ENCODE measurements around the gene CCNT1. TPM values are rescaled to one million over a fixed set of nuclear protein-coding genes. Genes with fewer than 3 reads are reported as not detected.
A peak's percentile ranks its signal among the peaks of the same experiment; 100 is the strongest.
"Not testable (repeated sequence)": the region's sequence is repeated elsewhere in the genome, so short reads cannot be mapped to it uniquely, and the experiment has no call there.

Gene CCNT1
- polyA plus RNA-seq, 1 donor from 2014 or later, result 14.9 TPM

DNA sequence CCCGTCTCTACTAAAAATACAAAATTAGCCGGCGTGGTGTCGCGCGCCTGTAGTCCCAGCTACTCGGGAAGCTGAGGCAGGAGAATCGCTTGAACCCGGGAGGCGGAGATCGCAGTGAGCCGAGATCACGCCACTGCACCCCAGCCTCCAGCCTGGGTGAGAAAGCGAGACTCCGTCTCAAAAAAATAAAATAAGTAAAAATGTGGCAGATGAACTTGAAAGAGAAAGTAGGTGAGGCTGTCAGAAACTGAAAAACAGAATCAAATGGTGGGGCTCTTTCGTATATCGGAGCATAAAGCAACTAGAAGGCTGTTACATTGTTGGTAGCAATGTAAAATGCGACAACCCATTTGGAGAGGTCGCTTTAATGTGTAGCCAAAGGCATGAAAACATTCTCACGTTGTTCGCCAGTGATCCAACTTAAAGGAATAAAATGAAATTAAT lies 767 bp upstream of the CCNT1 start:
- Mint-ChIP-seq H3K4me3 (peak overlapping the region; percentile 84 to 97 (median 96)), H3K4me1 (peaks cover 7 to 32% (median 16%) of the 10 kb centered on the region in 3 donors), H3K36me3 (peaks cover 8% of the 10 kb centered on the region), H3K27me3 (peaks cover 4% of the 10 kb centered on the region), H3K9me3 (peaks cover 1 to 15% (median 9%) of the 10 kb centered on the region in 3 donors), H3K27ac (peak overlapping the region; percentile 85 to 98 (median 97))

GRCh38 chr12:48716168-48716492 lies 377 bp downstream of the CCNT1 start:
- H3K27me3 Mint-ChIP-seq, result peaks cover 3% of the 10 kb centered on the region
- H3K4me1 Mint-ChIP-seq, result peaks cover 7 to 35% (median 17%) of the 10 kb centered on the region in 3 donors

GRCh38 chr12:48712209-48712608 lies 4.3 kb downstream of the CCNT1 start:
- no peaks in the 10 kb centered on the region for H3K9me3 Mint-ChIP-seq
- H3K4me1 Mint-ChIP-seq, result peaks cover 17 to 38% (median 20%) of the 10 kb centered on the region in 3 donors
- peaks cover 7% of the 10 kb centered on the region for H3K36me3 Mint-ChIP-seq
- no peak overlapping the region for H3K27ac Mint-ChIP-seq
- no peak overlapping the region for H3K4me3 Mint-ChIP-seq
- H3K27me3 Mint-ChIP-seq, result no peaks in the 10 kb centered on the region

More at GRCh38 chr12:48716168-48716492, 377 bp downstream of the CCNT1 start:
- peaks cover 0 to 12% (median 7%) of the 10 kb centered on the region in 3 donors for H3K9me3 Mint-ChIP-seq
- H3K36me3 Mint-ChIP-seq, result peaks cover 8% of the 10 kb centered on the region
- H3K27ac Mint-ChIP-seq, result peak overlapping the region; percentile 85 to 98 (median 97)
- H3K4me3 Mint-ChIP-seq, result peak overlapping the region; percentile 84 to 97 (median 96)

- H3K27me3 Mint-ChIP-seq, H3K27ac Mint-ChIP-seq, H3K4me1 Mint-ChIP-seq, H3K36me3 Mint-ChIP-seq, H3K4me3 Mint-ChIP-seq, H3K9me3 Mint-ChIP-seq: not testable (repeated sequence)
Observed at GRCh38 chr12:48698822-48699221, 17.7 kb downstream of the CCNT1 start.

DNA sequence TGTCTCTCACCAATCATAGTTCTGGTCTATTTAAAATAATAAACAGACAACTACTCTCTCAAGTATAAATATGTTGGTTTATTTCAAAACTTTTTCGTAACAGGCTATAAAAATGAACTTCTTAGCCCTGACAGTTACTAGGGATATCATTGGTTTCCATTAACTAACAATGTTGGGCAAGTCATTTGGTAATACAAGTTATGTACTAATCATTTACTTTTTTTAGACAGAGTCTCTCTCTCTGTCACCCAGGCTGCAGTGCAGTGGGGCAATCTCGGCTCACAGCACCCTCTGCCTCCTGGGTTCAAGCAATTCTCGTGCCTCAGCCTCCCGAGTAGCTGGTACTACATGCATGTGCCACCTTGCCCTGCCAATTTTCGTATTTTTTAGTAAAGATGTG lies 19.9 kb downstream of the CCNT1 start:
- peak overlapping the region in 1 of 3 donors; percentile 71 for H3K27ac Mint-ChIP-seq

DNA sequence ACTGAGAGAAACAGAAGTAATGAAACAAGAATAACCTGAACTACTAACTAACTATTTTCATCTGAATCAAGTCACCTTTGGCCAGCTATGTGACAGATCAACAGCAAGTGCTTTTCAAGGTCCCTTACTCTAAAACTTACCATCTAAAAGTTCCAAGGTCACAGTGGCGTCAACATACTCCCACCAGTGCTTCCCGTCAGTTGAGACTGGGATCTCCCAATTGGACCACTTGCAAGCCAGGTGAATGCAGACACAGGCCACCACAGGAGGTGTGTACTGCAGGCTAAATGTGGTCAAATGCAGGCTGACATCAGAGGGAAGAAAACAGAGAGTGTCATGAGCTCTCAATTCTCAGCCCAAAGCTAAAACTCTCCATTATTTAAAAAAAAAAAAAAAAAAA lies 20.6 kb downstream of the CCNT1 start:
- Mint-ChIP-seq H3K36me3 (peaks cover 10% of the 10 kb centered on the region), H3K4me1 (peaks cover 0 to 6% (median 6%) of the 10 kb centered on the region in 3 donors), H3K4me3 (no peak overlapping the region), H3K27ac (no peak overlapping the region), H3K9me3 (no peaks in the 10 kb centered on the region), H3K27me3 (no peaks in the 10 kb centered on the region)

More for the DNA sequence above, 19.9 kb downstream of the CCNT1 start:
- Mint-ChIP-seq H3K36me3 (peaks cover 10% of the 10 kb centered on the region), H3K9me3 (no peaks in the 10 kb centered on the region), H3K4me1 (peaks cover 0 to 5% (median 1%) of the 10 kb centered on the region in 3 donors), H3K27me3 (no peaks in the 10 kb centered on the region), H3K4me3 (no peak overlapping the region)

DNA sequence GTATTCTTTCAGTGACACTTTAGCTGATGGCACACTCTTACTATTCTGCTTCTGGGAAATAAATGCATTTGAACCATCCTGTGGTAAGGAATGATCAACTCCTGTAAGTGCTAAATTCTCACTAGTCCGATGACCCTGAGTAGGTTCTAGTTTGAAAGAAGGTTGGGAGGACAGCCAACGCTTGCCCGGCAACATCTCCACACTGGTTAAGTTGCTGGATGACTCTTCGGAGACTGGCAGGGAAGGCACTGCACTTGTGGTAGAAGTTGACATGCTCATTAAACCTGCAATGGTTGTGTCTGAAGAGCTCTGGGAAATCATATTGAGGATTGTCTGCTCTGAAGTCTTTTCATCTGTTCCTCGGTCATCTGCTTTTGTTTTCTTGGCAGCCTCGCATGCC lies 22.5 kb downstream of the CCNT1 start:
- Mint-ChIP-seq H3K4me3 (no peak overlapping the region), H3K27me3 (no peaks in the 10 kb centered on the region), H3K36me3 (peaks cover 7% of the 10 kb centered on the region), H3K4me1 (peaks cover 0 to 6% (median 5%) of the 10 kb centered on the region in 3 donors), H3K27ac (no peak overlapping the region), H3K9me3 (no peaks in the 10 kb centered on the region)

- peaks cover 0 to 7% (median 6%) of the 10 kb centered on the region in 3 donors for H3K4me1 Mint-ChIP-seq
- no peaks in the 10 kb centered on the region for H3K9me3 Mint-ChIP-seq
- no peaks in the 10 kb centered on the region for H3K27me3 Mint-ChIP-seq
- H3K27ac Mint-ChIP-seq, result no peak overlapping the region
- no peak overlapping the region for H3K4me3 Mint-ChIP-seq
- H3K36me3 Mint-ChIP-seq, result peaks cover 11% of the 10 kb centered on the region
Observed at GRCh38 chr12:48693572-48693971, 22.9 kb downstream of the CCNT1 start.

- H3K27ac Mint-ChIP-seq, result no peak overlapping the region
- H3K4me1 Mint-ChIP-seq, result peaks cover 0 to 7% (median 6%) of the 10 kb centered on the region in 3 donors
- H3K27me3 Mint-ChIP-seq, result no peaks in the 10 kb centered on the region
- H3K9me3 Mint-ChIP-seq, result no peaks in the 10 kb centered on the region
- no peak overlapping the region for H3K4me3 Mint-ChIP-seq
- peaks cover 11% of the 10 kb centered on the region for H3K36me3 Mint-ChIP-seq
Observed at GRCh38 chr12:48691826-48692487, 24.6 kb downstream of the CCNT1 start.

GRCh38 chr12:48690990-48691389 lies 25.5 kb downstream of the CCNT1 start:
- Mint-ChIP-seq H3K4me3 (no peak overlapping the region), H3K4me1 (peaks cover 0 to 7% (median 6%) of the 10 kb centered on the region in 3 donors), H3K27ac (peak overlapping the region in 1 of 3 donors; percentile 25), H3K27me3 (no peaks in the 10 kb centered on the region), H3K9me3 (no peaks in the 10 kb centered on the region), H3K36me3 (peaks cover 11% of the 10 kb centered on the region)

DNA sequence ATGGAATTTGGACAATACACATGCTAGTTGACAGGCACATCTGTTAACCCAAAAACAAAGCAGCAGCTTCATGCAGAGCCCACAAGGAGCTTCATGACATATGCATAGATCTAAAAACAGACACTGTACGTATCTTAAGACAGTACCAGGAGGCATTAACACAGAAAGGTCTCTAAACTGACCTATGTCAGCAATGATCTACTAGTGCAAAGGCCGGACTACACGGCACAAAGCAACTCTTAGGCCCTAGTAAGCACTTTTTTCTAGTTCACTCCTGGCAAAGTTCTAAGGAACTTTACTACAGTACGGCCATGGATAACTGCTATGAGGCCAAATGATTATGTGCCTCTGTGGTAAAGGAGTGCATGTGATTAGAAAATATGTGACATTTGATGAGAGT lies 26.1 kb downstream of the CCNT1 start:
- Mint-ChIP-seq H3K27ac (no peak overlapping the region), H3K36me3 (peaks cover 11% of the 10 kb centered on the region), H3K27me3 (no peaks in the 10 kb centered on the region), H3K4me3 (no peak overlapping the region), H3K4me1 (peaks cover 0 to 7% (median 6%) of the 10 kb centered on the region in 3 donors), H3K9me3 (no peaks in the 10 kb centered on the region)

DNA sequence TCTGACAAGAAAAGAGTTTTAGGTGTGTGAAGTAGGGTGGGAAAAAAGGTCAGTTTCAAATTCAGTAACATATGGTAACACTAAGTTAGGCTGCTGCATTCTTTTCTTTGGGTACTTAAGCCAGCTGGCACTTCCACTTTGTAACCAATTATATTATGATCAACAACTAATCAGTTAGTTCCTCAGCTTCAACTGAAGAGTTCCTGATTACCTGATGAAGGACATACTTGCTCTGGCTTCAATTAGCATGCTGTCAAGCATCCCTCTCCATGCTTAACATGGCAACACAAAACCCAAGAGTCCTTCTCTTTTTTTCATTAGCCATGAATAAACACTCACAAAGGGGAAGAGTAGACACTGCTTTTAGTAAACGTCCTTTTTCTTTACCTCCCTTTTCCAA lies 27.7 kb downstream of the CCNT1 start:
- Mint-ChIP-seq H3K4me1 (peaks cover 0 to 11% (median 6%) of the 10 kb centered on the region in 3 donors), H3K27ac (no peak overlapping the region), H3K9me3 (no peaks in the 10 kb centered on the region), H3K4me3 (no peak overlapping the region), H3K27me3 (no peaks in the 10 kb centered on the region), H3K36me3 (peaks cover 11% of the 10 kb centered on the region)

GRCh38 chr12:48687592-48687991 lies 28.9 kb downstream of the CCNT1 start:
- peaks cover 4% of the 10 kb centered on the region for H3K36me3 Mint-ChIP-seq
- H3K27ac Mint-ChIP-seq, result no peak overlapping the region
- H3K27me3 Mint-ChIP-seq, result no peaks in the 10 kb centered on the region
- H3K9me3 Mint-ChIP-seq, result no peaks in the 10 kb centered on the region
- H3K4me3 Mint-ChIP-seq, result peak overlapping the region in 1 of 4 donors; percentile 32
- peaks cover 2 to 8% (median 6%) of the 10 kb centered on the region in 3 donors for H3K4me1 Mint-ChIP-seq

- no peaks in the 10 kb centered on the region for H3K9me3 Mint-ChIP-seq
- peak overlapping the region in 2 of 3 donors; percentile 13 to 74 for H3K27ac Mint-ChIP-seq
- H3K36me3 Mint-ChIP-seq, result peaks cover 4% of the 10 kb centered on the region
- H3K4me1 Mint-ChIP-seq, result peaks cover 2 to 9% (median 6%) of the 10 kb centered on the region in 3 donors
- peak overlapping the region in 1 of 4 donors; percentile 48 for H3K4me3 Mint-ChIP-seq
- no peaks in the 10 kb centered on the region for H3K27me3 Mint-ChIP-seq
Observed at GRCh38 chr12:48686615-48687334, 29.7 kb downstream of the CCNT1 start.

GRCh38 chr12:48686037-48686595 lies 30.4 kb downstream of the CCNT1 start:
- H3K36me3 Mint-ChIP-seq, result peaks cover 4% of the 10 kb centered on the region
- H3K27ac Mint-ChIP-seq, result peak overlapping the region in 2 of 3 donors; percentile 13 to 74
- no peaks in the 10 kb centered on the region for H3K9me3 Mint-ChIP-seq
- H3K4me3 Mint-ChIP-seq, result peak overlapping the region in 1 of 4 donors; percentile 48
- H3K27me3 Mint-ChIP-seq, result no peaks in the 10 kb centered on the region
- H3K4me1 Mint-ChIP-seq, result peaks cover 2 to 13% (median 6%) of the 10 kb centered on the region in 3 donors
